G401 (cell line): Measurements from ENCODE around the gene TRIM65. TPM values are rescaled to one million over a fixed set of nuclear protein-coding genes. Genes with fewer than 3 reads are reported as not detected.
"Not testable (repeated sequence)": the region's sequence is repeated elsewhere in the genome, so short reads cannot be mapped to it uniquely, and the experiment has no call there.

ENCODE experiments used
- DNase-seq: peaks from one replicate; pipeline ENCODE4 v3.0.0-alpha.2; 2015; ENCODE audit warnings: low spot score
- in situ Hi-C: cut with HindIII; loops from 2 replicates; pipeline ENCODE4 v1.10.0; 2016; ENCODE audit warnings: low sequenced_read_pairs, mixed read lengths
- total RNA-seq: library from RNA; depleted of rRNA; stranded (reverse); fragments of >200 nt; shearing (Covaris generic); gene quantifications from 2 replicates; pipeline ENCODE4 v1.2.3, GENCODE V29; 2014

The TRIM65 gene
- total RNA-seq, 1 experiment from 2014 or later: 41.7 TPM

DNA sequence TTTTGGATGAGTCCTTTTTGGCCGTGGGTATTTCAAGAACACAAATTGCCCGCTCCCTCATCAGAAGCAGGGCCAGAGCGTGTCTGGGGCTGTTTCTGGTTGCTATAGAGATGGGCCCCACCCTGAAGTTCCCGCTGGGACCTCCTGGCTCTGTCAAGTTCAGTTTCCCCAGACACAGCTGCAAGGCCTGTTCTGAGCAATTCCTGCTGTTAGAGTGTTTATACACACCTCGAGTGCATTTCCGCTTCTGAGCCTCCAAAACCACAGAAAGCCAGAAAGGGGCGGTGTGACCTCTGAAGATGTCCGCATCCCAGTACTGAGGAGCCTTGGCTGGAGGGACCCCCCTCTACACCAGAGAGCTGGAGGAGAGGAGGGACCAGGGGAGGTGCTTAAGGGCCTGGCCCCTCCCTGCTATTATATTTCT, 32.3 kb downstream of the TRIM65 start:
- in situ Hi-C loops: no loop called here
- DNase-seq: no peak

DNA sequence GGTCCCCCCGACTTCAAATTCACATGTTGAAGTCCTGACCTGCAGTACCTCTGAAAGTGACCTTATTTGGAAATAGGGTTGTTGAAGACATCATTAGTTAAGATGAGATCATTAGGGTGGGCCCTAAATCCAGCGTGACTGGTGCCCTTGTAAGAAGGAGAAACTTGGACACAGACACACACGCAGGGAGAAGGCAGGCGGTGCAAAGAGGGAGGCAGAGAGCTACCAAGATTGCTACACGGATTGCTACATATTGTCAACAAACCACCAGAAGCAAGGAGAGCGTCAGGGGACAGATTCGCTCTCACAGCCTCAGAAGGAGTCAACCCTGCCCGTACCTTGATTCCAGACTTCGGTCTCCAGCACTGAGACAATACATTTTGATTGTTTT, 34.8 kb downstream of the TRIM65 start:
- no peak for DNase-seq
- in situ Hi-C loops: no loop called here

DNA sequence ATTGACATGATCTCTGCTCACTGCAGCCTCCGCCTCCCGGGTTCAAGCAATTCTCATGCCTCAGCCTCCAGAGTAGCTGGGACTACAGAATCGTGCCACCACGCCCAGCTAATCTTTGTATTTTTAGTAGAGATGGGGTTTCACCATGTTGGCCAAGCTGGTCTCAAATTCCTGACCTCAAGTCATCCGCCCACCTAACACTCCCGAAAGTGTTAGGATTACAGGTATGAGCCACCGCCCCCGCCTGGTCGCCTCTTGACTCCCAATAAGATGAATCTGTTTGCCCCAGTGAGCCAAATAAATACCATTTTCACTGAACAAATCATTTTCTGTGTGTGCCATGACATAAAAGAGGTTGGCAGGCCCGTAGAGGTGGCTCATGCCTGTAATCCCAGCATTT, 37.4 kb downstream of the TRIM65 start:
- DNase-seq, in situ Hi-C loops: not testable (repeated sequence)

DNA sequence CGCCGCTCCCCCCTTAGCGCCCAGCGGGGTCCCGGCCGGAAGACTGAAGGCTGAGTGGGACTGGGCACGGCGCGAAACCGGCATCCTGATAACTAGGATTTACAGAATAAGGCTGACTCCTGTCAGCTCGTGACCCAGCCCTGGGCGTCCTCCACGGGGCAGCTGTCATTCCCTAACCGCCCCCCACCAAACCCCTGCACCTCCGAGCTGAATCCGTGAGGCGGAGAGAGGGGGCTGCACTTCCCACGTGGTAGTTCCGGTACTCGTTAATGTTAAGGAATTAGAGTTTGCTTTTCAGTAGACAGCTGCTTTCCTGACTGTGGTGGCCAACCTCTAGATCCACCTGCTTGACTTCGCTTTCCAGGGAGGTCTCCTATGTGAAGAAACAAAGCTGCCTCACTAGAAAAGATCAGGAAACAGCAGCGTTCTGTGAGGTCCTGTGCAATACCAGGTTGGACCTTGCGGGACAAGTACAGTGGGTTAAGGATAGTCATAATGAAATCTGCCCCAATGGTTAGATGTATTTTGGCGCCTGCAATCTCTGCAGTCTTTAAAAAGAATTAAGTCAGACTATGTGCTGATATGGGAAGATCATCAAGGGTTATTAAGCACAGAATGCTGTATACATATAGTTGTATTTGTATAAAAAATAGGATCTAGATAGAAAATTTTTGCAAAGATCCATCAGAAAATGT, 40.5 kb downstream of the TRIM65 start:
- peak; percentile 56 for DNase-seq
- in situ Hi-C loops: no loop called here

DNA sequence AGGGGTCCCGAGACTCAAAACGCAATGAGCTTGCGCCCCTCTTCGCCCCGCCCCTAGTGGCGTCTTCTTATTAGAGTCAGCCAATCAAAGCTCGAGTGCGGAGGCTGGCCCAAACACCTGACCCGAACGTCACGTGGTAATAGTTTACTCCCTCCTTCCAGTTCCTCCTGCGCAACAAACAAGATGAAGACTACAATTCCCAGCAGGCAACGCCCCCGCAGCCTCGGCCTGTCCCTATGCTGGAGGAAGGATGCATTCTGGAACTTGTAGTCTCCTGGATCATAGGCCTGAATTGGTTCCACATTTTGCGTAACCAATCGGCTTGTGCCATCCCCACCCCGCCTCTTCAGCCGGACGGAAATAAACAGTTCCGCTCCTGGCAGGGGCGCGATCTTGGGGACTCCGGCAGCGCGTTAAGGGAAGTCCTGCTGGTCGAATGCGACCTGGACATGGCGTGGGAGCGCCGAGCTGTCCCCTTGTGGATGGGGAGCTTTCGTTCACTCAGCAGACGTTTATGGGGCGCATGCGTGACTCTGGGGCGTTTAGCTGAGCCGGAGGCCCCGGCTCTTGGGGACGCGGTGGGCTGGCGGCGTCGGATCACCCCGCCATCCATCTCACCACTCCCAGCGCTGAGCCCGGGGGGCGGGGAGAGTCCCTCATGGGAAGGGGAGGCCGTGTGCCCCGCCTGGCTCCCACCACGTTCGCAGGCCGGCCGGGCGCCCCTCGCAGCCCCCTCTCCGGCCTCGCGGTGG, 41.3 kb downstream of the TRIM65 start, which contains the start of gene WBP2:
WBP2 (minus strand) TSS at position 26 of the 752 bp plus-strand sequence. CDS start 38 bp downstream, outside the sequence.
- in situ Hi-C loops: no loop called here
- DNase-seq: peak; percentile 100

DNA sequence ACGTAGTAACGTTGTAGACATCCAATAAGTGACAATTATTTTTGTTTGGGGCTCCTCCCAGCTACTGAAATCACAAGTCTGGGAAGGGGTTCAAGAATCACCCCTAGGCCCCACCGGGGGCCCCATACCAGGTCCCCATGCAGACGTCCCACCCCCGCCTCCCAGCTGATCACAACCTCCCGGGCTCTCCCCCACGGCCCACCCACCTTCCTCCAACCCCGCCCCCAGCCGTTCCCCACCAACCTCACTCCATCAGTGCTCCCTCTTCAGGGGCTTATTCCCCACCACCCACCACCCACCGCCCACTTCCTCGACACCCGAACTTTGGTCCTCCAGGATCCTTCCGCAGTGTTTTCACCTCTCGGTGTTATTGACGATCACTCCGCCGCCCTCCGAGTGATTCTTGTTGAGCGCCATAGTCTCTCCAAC, 41.9 kb downstream of the TRIM65 start:
- in situ Hi-C loops: no loop called here
- DNase-seq: no peak

DNA sequence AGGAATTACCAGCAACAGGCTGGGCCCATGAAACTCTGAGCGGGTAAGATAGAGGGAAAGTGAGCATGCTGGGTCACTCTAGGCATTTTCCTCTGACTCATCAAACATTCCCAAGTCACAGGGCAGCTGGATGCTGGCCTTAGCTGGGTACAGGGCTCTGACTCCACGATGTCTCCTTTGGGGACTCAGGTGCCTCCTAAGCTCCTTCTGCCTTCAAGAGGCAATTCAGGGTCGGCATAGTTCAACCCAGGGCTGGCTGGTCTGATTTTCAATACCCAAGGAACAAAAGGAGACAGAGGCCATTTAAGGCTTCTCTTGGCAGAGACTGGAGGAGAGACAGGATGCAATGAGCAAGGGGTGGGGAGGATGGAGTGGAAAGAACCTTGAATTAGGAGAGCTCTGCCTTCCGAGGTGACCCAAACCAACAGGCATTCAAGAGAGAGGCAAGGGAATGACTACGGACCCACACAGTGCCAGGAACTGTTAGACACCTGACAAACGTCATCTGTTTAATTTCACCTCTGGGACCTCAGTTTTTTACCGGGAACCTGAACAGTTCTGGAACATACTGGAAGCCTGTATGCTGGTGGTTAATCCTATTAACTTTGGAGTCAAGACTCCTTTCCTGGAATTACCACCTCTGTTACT, 42.5 kb downstream of the TRIM65 start:
- DNase-seq: peak; percentile 25
- in situ Hi-C loops: no loop called here

DNA sequence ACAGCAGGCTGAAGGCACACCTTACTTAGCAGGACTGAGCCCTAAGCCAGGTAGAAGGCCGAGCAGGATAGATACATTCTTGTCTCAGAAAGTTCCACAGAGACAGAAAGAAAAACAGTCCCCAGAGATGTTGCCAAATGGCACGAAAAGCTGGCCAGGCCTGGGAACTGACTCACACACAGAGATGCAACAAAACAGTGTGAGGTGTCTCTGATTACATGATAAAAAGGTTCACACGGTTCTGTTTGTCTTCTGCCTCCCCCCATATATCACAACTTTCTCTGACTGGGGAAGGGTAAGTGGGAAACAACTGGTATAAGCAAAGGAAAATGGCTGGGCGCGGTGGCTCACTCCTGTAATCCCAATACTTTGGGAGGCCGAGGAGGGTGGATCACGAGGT, 43.3 kb downstream of the TRIM65 start:
- in situ Hi-C loops: no loop called here
- DNase-seq: no peak

DNA sequence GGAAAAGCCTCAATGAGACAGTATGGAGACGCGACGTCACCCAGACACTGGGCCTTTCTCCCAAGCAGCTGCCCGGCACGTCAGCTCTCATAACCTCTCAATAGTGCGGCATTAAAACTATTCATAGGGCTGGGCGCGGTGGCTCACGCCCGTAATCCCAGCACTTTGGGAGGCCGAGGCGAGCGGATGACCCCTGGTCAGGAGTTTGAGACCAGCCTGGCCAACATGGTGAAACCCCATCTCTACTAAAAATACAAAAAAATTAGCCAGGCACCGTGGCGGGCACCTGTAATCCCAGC, 45.1 kb downstream of the TRIM65 start:
- in situ Hi-C loops, DNase-seq: not testable (repeated sequence)

DNA sequence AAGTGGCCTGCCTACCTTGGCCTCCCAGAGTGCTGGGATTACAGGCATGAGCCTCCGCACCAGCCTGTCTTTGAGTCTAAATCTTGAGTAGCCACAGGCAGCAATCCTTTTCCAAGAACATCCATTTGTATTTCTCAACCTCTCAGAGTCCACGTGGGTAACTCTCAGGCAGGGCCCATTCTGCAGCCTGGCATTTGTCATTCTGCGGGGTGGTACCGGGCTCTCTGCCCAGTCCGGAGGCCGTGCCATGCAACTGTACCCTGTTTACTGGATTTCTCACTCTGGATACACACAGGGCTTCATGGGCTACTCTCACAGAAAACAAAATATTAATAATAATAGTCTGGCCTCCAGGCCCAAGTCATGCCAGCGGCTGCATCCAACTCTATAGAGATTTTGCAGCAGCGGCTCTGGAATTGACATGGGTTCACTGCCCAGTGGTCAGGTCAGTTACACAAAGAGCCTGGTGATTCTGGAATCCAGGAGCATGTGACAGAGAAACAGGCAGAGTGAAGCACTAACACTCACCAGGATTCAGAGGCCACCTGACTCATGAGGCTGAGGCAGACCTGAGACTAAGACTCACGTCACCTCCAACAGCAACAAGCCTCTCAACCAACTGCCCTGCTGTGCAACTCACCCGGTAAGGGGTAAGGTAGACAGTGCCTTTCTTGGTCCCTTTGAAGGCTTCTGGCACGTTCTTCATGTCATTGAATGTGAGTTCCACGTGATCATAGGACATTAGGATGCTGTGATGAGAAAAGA, 45.6 kb downstream of the TRIM65 start:
- in situ Hi-C loops: no loop called here
- DNase-seq: peak; percentile 47

DNA sequence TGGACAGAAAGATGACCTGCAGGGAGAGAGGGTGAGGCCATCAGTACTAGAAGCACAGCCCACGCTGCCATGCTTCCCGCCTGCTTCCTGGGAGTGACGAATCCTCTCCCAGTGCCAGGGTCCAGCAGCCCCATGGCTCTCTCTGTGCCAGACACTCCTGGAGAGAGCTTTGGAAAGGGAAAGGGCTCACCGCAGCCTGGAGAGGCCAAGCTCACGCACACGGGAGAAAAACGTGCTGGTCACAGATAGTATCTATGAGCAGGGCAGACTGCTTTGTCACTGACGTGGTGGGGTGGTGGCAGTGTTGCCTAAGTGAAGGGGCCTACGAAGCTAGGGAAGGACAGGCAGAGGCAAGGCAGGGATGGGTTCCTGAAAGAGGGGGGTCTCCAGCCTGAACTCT, 47.0 kb downstream of the TRIM65 start:
- in situ Hi-C loops: no loop called here
- DNase-seq: no peak

DNA sequence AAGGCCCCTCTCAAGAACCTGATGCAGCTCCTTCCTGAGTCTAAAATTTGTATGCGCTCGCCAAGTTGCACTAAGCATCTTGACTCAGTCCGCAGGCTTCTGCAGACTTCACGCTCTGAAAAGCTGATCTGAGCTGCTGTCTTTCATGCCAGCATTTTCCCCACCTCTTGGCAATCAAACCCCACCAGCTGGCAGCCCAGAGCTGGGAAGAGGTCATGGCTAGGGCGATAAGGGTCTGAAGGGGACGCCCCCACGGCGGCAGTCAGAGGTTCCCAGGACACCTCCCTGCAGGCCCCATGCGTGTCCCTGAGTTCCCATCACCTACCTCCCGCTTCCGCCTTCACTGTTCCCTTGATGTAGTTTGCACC, 47.5 kb downstream of the TRIM65 start:
- in situ Hi-C loops: no loop called here
- no peak for DNase-seq

DNA sequence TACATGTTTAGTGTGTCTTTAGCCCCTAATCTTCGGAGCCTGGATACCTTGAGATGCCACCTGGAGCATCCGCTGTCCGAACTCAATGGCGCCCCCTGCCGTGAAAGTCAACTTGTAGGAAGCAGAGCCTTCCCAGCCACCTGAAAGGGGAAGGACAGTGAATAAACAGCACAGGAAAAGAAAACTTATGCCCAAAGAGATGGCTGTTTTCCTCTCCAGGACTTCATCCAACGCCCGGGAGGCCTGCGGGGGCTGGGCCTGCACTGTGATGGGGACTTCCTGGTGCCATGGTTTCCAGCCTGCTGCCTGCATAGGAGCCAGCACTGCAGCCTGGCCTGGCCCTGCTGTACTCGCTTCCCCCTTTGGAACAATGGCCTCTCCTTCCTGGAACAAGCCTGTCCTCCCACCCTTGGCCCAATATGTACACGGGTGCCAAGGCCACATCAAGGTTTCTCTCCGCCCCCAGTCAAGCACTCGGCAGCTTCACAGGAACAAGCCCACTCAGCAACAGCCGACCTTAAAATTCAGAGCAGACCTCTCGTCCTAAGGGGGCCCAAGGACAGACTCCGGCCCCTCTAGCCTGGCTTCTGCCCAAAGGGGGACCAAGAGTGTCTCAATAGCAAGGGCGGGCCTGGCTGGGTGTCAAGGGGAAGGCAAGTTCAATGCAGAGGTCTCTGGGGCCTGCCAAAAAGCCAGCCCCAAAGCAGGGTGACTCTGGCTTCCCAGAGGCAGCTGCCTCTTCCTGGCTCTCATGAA, 48.0 kb downstream of the TRIM65 start:
- in situ Hi-C loops: no loop called here
- peak; percentile 87 for DNase-seq

DNA sequence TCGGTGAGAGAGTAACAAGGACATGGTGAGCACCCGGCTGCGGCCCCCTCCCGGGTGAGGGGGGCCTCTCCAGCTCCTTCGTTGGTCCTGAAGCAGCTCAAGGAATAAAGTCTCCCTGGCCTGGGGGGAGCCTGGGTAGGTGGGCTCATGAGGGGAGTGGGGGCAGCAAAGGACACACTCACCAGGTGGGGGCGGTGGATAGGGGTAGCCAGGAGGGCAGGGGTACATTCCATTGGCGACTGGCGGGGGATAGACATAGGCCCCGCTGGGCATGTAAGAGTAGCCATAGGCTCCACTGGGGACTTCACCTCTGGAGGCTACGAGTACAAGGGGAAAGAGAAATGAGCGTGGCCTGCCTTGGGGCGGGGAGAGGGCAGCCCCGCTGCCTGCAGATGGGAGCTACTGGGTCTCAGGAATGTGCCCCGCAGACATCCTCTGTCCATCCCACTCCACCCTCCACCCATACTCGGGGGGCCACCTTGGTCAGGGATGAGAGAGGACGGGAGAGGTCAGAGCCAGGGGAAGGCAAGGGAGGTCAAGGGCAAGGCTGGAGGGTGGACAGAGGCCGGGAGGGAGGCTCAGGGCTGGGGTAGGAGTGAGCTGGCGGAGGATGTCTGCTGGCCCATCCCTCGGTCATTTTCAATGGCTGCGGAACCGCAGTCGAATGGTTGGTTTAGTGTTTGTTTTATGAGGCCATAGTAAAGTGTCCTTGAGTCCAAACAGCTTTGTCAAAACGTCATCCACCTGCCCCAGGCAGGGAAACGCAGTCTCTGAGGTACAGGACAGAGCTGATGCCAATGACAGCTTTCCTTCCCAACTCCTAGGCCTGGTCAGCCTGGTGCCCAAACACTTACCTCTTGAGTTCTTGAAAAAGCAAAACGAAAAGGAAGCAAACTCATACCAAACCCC, 48.9 kb downstream of the TRIM65 start:
- DNase-seq: no peak
- in situ Hi-C loops: no loop called here

DNA sequence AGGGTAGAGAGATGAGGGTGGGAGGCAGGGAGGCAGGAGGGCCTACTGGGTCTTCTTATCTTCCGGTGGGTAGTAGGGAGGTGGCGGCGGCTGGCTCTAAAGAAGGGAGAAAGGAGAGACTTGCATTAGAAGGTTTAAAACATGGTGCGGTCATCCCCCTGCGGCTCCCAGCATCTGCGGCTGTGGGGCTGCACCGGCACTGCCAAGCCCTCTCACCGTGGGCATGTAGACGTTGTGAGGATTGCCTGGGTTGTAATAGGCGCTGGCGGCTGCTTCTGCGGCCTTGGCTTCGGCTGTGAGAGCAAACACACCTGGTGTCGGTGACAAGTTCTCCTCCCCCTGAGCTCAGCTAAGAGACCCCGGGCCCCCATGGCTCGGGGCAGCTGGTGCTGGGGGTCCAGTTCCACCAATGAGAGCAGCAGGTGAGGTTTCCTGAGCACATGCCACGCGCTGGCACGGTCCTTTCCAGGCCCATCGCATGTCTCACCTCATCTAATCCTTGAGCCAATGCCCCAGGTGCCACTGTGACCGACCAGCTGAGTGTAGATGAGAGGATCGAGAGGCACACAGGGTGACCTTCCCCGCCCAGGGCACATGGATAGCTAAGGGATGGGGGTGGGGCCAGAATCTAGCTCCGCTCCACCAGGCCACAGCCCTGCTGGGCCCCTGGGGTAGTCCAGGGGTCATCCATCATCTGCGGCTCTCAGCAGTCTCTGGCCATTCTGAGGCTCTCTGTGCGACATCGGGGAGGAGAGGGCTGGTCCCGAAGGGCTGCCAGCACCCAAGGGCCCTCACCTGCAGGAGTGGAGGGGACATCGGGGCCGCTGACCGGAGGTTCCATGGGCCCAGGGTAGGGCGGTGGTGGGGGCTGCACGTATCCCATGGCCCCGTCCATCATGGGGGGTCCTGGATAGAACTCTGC, 49.8 kb downstream of the TRIM65 start:
- in situ Hi-C loops: no loop called here
- DNase-seq: no peak

DNA sequence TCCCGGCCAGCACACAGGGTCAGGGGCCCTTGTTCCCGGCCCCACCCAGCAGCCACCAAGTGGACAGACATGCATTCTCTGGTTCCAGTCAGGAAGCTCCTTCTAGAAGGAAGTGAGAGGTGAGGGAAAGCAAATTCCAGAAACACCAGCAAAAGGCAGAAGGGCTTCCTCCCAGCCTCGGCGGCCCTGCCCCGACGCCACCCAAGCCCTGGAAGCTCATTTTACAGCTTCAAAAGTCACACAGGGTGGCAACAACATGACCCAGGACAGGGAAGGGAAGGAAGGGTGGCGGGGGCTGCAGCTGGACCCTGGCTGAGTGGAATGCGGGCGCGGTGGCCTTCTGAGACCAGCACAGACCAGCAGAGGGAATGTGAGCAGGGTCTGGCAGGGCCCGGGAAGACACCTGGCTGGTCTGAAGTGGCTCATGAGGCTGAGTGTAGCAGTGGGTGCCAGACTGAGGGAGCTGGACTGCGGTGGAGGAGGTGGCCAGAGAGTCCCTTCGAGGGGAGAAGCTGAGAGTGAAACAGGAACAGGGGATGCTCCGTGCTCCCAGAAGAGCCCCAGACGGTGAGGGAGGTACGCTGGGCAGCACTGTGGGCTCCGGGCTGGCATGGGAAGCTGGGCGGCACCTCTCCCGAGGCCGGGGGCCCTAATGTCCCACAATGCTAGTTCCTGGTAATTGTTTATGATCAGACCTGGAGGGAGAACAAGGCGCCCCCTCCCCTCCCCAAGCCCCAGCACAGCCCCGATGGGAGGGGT, 50.6 kb downstream of the TRIM65 start:
- no peak for DNase-seq
- in situ Hi-C loops: no loop called here
